Cerebellar cortex (tissue), 1 donor: ENCODE data around the gene FAR1.
"Not testable (repeated sequence)": the region's sequence is repeated elsewhere in the genome, so short reads cannot be mapped to it uniquely, and the experiment has no call there.

Experiments used
- DNase-seq: peaks from one replicate; pipeline ENCODE4 v3.0.0-alpha.2; 2015; ENCODE audit warnings: low spot score

Gene FAR1

GRCh38 chr11:13668102-13668956 lies at the start of gene FAR1:
Gene FAR1 (plus strand): TSS chr11:13668668. CDS start chr11:13694766, 26,098 bp downstream.
- DNase-seq = peak; percentile 99

DNA sequence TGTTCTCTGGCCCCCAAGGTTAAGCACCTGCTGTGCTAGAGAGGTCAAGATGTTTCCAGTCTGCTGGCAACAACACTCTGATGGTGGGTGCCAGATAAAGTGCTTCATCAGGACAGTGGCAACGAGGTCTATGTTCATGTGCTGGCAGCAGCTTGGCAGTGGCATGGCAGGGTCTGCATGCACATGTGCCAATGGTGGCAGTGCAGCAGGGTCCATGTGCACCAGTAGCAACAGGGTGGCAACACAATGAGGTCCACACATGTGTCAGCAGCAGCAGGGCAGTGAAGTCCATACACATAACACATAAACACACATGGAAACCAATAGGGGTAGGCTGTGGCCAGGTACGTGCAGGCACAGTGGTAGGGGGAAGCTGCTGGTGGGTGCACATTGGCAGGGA lies 48.4 kb upstream of the FAR1 start:
- DNase-seq = no peak

GRCh38 chr11:13626818-13627217 lies 41.6 kb upstream of the FAR1 start:
- not testable (repeated sequence) for DNase-seq

DNA sequence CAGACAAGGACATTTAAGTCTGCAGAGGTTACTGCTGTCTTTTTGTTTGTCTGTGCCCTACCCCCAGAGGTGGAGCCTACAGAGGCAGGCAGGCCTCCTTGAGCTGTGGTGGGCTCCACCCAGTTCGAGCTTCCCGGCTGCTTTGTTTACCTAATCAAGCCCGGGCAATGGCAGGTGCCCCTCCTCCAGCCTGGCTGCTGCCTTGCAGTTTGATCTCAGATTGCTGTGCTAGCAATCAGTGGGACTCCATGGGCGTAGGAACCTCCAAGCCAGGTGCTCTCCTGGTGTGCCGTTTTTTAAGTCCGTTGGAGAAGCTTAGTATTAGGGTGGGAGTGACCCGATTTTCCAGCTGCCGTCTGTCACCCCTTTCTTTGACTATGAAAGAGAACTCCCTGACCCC lies 39.8 kb upstream of the FAR1 start:
- not testable (repeated sequence) for DNase-seq

DNA sequence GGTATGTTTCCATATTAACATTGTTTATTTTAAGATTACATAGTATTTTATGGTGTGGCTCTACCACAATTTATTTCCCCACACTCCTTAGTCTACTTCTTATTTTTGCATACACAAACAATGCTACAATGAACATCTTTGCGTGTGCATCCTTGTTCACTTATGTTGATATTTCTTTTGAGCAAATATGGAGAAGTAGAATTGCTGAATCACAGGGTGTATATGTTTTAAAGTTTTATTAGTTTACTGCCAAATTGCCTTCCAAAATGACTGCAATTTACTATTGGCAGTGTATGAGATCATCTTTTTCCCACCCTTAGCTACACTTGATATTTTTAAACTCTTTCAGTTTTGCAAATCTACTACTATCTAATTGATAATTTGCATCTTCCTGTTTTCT lies 38.7 kb upstream of the FAR1 start:
- no peak for DNase-seq

- no peak for DNase-seq
These were observed 33.2 kb upstream of the FAR1 start for GRCh38 chr11:13635290-13635689.

- DNase-seq = no peak
These were observed 32.7 kb upstream of the FAR1 start for GRCh38 chr11:13635804-13636203.

GRCh38 chr11:13637125-13638069 lies 31.1 kb upstream of the FAR1 start:
- DNase-seq = no peak

DNA sequence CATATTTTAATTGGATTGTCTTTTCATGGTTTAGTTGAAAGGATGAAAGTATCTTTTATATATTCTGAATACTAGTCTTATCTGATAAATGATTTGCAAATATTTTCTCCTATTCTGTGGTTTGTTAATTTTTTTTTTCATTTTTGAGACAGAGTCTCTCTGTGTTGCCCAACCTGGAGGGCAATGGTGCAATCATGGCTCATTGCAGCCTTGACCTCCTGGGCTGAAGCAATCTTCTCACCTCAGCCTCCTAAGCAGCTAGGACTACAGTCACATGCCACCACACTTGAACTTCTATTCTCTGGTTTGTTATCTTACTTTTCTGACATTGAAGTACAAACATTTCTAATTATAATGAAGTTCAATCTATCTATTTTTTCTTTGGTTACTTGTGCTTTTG lies 30.0 kb upstream of the FAR1 start:
- no peak for DNase-seq

DNA sequence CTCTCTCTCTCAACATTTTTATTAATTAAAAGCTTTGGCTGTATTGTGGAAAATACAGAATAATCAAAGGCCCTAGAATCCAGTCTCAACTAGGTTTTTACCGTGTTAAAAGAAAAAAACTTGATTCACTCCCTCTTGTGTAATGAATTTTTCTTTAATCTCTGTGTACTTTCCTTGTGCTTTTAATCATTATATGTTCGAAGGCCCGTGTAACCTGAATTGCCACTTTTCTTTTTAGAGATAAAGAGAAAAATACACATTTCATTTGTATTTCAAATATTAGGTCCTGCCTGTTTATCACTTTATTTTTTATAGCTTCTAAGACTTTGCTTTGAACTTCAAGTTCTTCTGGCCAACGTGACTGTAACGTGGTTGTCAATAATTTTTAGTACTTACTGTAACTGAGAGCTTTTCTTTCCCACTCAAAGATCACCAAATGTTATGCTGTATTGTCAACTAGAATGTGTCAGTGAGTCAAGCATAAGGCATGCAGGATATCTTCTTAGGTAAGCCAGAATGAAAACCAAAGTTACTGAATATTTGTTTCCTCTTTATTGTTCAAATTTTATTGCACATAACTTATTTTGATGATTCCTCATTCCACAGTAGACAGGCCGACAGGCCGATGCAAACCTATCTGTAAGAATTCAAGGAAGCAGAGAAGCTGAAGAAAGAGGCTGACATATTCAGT lies 23.3 kb upstream of the FAR1 start:
- DNase-seq = no peak

GRCh38 chr11:13647391-13647790 lies 21.1 kb upstream of the FAR1 start:
- DNase-seq = no peak

GRCh38 chr11:13649619-13650018 lies 18.8 kb upstream of the FAR1 start:
- DNase-seq = no peak

DNA sequence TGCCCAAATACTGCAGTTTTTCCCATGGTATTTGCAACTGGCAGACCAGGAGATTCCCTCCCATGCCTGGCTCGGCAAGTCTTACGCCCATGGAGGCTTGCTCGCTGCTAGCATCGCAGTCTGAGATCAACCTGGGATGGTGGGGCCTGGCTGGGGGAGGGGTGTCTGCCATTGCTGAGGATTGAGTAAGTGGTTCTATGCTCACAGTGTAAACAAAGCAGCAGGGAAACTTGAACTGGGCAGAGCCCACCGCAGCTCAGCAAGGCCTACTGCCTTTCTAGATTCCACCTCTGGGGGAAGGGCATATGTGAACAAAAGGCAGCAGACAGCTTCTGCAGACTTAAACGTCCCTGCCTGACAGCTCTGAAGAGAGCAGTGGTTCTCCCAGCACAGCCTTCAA lies 17.0 kb upstream of the FAR1 start:
- not testable (repeated sequence) for DNase-seq

GRCh38 chr11:13661074-13661623 lies 7.3 kb upstream of the FAR1 start:
- DNase-seq = no peak

DNA sequence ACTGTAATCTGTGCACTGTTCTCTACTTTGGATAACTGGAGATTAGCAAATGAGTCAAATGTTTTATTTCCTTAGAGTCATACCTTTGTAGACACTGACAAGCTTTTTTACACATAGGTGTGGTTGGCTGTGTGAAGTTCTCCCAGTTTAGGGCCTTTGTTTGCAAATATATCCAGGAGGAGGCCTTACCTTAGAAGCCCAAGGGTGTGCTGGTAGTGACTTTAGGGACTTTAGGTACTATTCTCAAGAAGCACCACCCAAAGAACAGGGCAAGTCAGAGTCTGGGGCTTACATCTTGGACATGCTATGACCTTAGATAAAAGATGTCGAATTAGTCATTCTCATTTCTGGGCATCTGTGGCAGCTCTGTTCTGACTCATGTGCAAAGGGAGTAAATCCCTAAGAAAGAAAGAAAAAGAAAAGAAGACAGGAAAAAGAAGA lies 4.8 kb upstream of the FAR1 start:
- no peak for DNase-seq

DNA sequence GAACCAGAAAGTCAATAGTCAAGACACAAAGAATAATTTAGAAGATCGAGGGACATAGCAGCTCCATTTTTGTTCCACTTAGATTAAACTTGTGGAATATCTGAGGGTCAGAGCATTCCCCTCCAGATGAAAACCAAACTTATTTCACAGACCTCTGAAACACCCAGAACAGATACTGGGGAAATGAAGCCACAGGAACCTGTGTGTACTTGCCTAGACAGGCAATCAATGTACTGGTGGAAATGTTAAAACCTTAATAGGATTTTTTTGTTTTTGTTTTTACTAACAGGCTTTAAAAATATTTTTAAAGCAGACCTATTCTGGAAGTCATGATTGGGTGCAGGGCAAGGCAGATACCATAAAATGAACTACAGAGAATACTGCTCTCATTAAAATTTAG lies 4.1 kb upstream of the FAR1 start:
- DNase-seq = no peak

- DNase-seq = no peak
These were observed 1.8 kb upstream of the FAR1 start for GRCh38 chr11:13666708-13667107.

DNA sequence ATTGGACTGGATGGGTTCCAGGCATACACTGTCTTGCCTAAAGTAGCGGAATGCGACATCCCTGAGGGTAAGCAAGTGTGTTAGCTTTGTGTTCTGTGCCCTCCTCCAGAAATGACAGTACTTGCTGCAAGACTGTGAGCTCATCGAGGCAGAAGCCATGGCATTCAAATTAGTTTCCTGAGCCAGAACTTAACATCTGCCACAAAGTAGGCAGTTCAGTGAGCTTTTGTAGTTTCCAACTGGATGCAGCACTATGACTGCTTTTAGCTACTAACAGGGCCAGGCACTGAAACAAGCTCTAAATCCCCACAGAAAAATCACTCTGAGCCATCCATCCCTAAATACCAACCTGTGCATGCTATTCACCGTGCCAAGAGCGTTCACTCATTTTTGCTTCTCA lies 1.2 kb upstream of the FAR1 start:
- peak; percentile 58 for DNase-seq

DNA sequence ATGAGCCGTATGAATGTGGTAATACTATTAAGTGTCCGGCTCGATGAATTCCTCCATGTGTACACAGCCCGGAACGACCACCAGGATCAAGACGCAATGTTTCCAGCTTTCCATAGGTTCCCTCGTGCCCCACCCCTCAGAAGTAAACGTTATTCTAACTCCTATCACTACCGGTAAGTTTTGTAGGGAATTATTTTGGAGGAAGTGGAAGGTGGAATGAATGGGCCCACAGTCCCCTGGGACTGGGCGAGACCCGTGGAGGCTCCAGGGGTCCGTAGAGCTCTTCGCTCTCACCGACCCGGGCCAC lies 720 bp upstream of the FAR1 start:
- DNase-seq = no peak

DNA sequence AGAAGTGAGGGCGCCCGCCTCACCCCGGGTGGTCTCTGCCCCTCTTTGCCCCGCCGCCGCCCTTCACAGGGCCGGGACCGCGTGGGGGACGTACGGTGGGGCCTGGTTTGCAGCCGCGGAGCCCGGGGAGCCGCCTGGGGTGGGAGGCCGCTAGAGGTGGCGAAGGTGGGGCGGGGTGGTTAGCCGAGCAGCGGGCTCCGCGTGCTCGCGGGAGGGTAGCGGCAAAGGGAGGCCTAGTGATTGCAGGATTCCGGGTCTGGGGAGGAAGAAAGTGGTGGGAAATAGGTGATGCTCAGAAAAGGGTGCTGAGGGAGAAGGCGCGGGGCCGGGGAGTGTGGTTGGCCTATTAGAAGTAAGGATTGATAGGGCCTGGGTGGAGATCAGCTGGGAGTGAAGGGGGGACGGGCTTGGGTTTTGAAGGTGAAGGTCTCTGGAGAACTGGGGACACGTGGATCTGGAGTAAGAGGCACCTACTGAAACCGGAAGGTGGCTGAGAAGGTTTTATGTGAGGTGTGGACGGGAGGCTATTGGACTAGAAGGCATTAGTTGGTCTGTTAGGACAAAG lies 571 bp downstream of the FAR1 start:
- peak; percentile 38 for DNase-seq

- DNase-seq = no peak
These were observed 1.3 kb downstream of the FAR1 start for GRCh38 chr11:13669544-13670488.
